ENCODE results near the gene UQCR10. TPM values are rescaled to one million over a fixed set of nuclear protein-coding genes. Genes with fewer than 3 reads are reported as not detected.

Gene UQCR10
- total and polyA plus RNA-seq, 2 experiments from 2014 or later: 78.0 to 535 TPM

- TF ChIP-seq CTCF (conservative IDR thresholded peaks at IDR 0.05; ENCODE audit: low read depth in 2 of 2) (no peak), NANOG (IDR thresholded peaks at IDR 0.05; ENCODE audit: borderline replicate concordance) (no peak), JUNB (IDR thresholded peaks at IDR 0.05; ENCODE audit: unreplicated experiment) (no peak), CREB1 (CRISPR knock-in tag; IDR thresholded peaks at IDR 0.05; ENCODE audit: low read depth) (no peak), POLR2AphosphoS5 (IDR thresholded peaks at IDR 0.05; ENCODE audit: low read depth) (no peak), EZH2 (IDR thresholded peaks at IDR 0.05; ENCODE audit: low read depth, unreplicated experiment) (no peak), ZNF331 (CRISPR knock-in tag; IDR thresholded peaks at IDR 0.05; ENCODE audit: low read depth) (no peak), EZH2phosphoT487 (IDR thresholded peaks at IDR 0.05; ENCODE audit: unreplicated experiment) (no peak)
Measured at GRCh38 chr22:29735416-29735815, 31.8 kb upstream of the UQCR10 start (continued).

GRCh38 chr22:29737251-29738117, 29.7 kb upstream of the UQCR10 start:
- Histone ChIP-seq H3K4me3 (no peak overlapping the region), H3F3A (replicated peaks; ENCODE audit: low read depth) (no peaks in the 10 kb centered on the region), H3K36me3 (ENCODE audit: insufficient read depth) (no peaks in the 10 kb centered on the region), H3K27me3 (ENCODE audit: insufficient read depth) (no peaks in the 10 kb centered on the region), H3K4me2 (no peak overlapping the region), H3K4me1 (ENCODE audit: insufficient read depth) (peaks cover 14% of the 10 kb centered on the region), H4K20me1 (replicated peaks; ENCODE audit: insufficient read depth) (no peaks in the 10 kb centered on the region), H2AFZ (no peak overlapping the region), H3K9me2 (ENCODE audit: insufficient read depth) (no peaks in the 10 kb centered on the region), H3K27ac (ENCODE audit: low read depth) (no peak overlapping the region), H3K79me2 (replicated peaks; ENCODE audit: insufficient read depth) (no peaks in the 10 kb centered on the region)
- Mint-ChIP-seq H3K36me3 (ENCODE audit: low read depth) (peaks cover 3% of the 10 kb centered on the region; the same call in 1 of the 3 replicates), H3K4me3 (no peak overlapping the region), H3K27ac (no peak overlapping the region), H3K27me3 (ENCODE audit: insufficient read depth, low read depth, poor library complexity) (peaks cover 7% of the 10 kb centered on the region), H3K9me3 (0 out of 3 replicates have a peak, but pooled peaks cover 2% of the 10 kb centered on the region), H3K4me1 (peaks cover 22% of the 10 kb centered on the region)
- ATAC-seq (peak; percentile 13), DNase-seq (ENCODE audit: low spot score) (no peak)
- no peak for TF ChIP-seq EZH2phosphoT487 (IDR thresholded peaks at IDR 0.05; ENCODE audit: unreplicated experiment)
- TF ChIP-seq CREB1 (CRISPR knock-in tag; IDR thresholded peaks at IDR 0.05; ENCODE audit: low read depth): no peak
- TF ChIP-seq EZH2 (IDR thresholded peaks at IDR 0.05; ENCODE audit: low read depth, unreplicated experiment): no peak
- TF ChIP-seq CTCF (conservative IDR thresholded peaks at IDR 0.05; ENCODE audit: low read depth in 2 of 2): no peak
- no peak for TF ChIP-seq STAT1 (IDR thresholded peaks at IDR 0.05; ENCODE audit: unreplicated experiment)
